Kidney epithelial cell (primary cell): Measurements from ENCODE around the gene SAMSN1. TPM values are rescaled to one million over a fixed set of nuclear protein-coding genes. Genes with fewer than 3 reads are reported as not detected.

Source experiments
- DNase-seq: peaks from one replicate; pipeline ENCODE4 v3.0.0-alpha.2; 2010; ENCODE audit warnings: low read depth
- H3K27me3 ChIP-seq: 2 replicates; pipeline ENCODE4 v1.6.0; 2011; ENCODE audit warnings: low read length; ENCODE audit not compliant: control insufficient read depth, insufficient read depth
- H3K36me3 ChIP-seq: 2 replicates; pipeline ENCODE4 v1.5.1; 2011; ENCODE audit warnings: low read length; ENCODE audit not compliant: control insufficient read depth, insufficient read depth
- H3K4me3 ChIP-seq: 2 replicates; pipeline ENCODE4 v1.5.1; 2011; ENCODE audit warnings: low read depth, mild to moderate bottlenecking, control low read depth, low read length
- total RNA-seq: library from RNA; depleted of rRNA; stranded (reverse); fragments of >200 nt; gene quantifications from 2 replicates; pipeline ENCODE4 v1.2.3, GENCODE V29; 2015
- TF ChIP-seq, protein P1 (sequence below): IDR thresholded peaks from 2 replicates; pipeline ENCODE4 v1.5.1; 2011; ENCODE audit warnings: mild to moderate bottlenecking, moderate library complexity, low read length, control low read depth, inconsistent platforms; ENCODE audit not compliant: insufficient read depth, poor library complexity, severe bottlenecking

The SAMSN1 gene
- total RNA-seq, 1 donor from 2014 or later: 0.04 TPM

DNA sequence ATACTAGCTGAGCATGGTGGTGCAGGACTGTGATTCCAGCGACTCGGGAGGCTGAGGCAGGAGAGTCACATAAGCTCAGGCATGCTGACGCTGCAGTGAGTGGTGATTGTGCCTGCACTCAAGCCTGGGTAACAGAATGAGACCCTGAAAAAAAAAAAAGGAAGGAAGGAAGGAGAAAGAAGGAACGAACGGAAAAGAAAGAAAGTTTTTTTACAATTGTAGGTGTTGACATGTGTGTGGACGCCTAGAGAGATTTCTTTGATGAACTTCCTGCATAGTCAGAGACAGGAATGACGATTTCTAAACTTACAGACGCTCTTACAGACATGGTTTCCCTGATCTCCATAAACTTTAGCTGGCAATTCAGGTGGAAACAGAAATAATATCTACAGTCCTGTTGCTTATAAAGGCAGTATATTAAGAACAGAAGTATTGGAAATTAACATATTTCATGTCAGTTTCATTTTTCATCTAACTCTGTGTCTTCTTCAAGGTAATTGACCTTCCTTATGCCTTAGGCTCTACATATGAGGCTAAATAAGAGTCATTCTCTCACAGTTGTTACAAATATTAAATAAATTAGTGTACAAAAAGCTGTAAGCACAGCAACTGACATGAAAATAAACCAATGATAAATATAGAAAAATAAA, 4.1 kb downstream of the SAMSN1 start:
- TF ChIP-seq, protein P1, sequence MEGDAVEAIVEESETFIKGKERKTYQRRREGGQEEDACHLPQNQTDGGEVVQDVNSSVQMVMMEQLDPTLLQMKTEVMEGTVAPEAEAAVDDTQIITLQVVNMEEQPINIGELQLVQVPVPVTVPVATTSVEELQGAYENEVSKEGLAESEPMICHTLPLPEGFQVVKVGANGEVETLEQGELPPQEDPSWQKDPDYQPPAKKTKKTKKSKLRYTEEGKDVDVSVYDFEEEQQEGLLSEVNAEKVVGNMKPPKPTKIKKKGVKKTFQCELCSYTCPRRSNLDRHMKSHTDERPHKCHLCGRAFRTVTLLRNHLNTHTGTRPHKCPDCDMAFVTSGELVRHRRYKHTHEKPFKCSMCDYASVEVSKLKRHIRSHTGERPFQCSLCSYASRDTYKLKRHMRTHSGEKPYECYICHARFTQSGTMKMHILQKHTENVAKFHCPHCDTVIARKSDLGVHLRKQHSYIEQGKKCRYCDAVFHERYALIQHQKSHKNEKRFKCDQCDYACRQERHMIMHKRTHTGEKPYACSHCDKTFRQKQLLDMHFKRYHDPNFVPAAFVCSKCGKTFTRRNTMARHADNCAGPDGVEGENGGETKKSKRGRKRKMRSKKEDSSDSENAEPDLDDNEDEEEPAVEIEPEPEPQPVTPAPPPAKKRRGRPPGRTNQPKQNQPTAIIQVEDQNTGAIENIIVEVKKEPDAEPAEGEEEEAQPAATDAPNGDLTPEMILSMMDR: no peak
- no peaks in the 10 kb centered on the region for H3K27me3 ChIP-seq
- no peak for DNase-seq
- no peaks in the 10 kb centered on the region for H3K36me3 ChIP-seq
- H3K4me3 ChIP-seq: no peak overlapping the region

DNA sequence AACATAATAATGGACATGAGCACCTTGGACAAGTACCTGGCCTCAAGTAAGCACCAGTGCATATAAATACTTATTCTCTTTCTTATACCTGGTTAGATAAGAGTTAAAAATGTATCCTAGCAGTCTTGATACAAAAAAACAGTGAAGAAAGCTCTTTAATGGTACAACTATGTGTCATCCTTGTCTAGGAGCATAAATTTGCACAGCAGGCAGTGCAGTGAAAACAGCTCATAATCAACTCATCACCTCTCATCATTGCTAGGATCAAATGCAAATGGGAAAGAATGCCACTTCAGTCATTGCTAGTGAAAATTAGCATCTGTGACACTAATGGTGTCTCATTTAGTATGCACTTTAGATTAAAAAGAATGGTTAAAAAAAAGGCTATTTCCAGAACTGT, 7.6 kb downstream of the SAMSN1 start:
- Histone ChIP-seq H3K27me3 (no peaks in the 10 kb centered on the region), H3K36me3 (no peaks in the 10 kb centered on the region), H3K4me3 (no peak overlapping the region)
- TF ChIP-seq, protein P1: no peak
- no peak for DNase-seq

DNA sequence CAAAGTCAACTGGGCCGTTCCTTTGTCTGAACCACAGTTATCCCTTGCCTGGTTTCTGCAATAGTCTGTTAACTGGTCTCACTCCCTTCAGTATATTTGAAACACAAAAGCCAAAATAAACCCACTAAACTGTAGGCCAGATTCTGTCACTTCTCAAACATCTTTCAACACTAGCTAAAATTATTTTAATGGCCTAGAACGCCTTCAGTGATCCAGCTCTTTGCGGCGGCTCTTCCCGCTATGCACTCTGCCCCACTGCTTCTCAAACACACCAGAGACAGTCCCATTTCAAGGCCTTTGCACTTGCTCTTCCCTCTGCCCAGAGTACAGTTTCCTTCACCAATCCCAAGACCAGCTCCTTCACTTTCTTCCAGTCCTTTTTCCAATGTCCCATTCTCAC, 9.2 kb downstream of the SAMSN1 start:
- TF ChIP-seq, protein P1: no peak
- no peak for DNase-seq

DNA sequence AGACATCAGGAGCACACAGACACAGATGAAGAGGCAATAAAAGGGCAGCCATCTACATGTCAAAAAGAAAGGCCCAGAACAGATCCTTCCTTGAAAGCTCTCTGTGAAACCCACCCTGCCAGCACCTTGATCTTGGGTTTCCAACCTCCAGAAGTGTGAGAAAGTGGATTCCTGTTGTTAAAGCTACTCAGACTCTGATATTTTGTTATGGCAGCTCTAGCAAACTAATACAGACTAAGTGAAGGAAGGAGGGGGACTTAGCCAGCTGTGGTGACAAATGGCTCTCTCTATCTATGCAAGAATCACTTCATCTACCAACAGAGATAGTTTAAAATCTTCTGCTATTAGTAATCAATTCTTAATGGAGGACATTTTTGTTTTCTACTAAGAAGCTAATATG, 10.4 kb downstream of the SAMSN1 start:
- TF ChIP-seq, protein P1: no peak
- Histone ChIP-seq H3K4me3 (no peak overlapping the region), H3K36me3 (no peaks in the 10 kb centered on the region), H3K27me3 (no peaks in the 10 kb centered on the region)
- DNase-seq: no peak

More for the DNA sequence above, 9.2 kb downstream of the SAMSN1 start:
- H3K27me3 ChIP-seq: no peaks in the 10 kb centered on the region
- H3K36me3 ChIP-seq: no peaks in the 10 kb centered on the region
- no peak overlapping the region for H3K4me3 ChIP-seq

DNA sequence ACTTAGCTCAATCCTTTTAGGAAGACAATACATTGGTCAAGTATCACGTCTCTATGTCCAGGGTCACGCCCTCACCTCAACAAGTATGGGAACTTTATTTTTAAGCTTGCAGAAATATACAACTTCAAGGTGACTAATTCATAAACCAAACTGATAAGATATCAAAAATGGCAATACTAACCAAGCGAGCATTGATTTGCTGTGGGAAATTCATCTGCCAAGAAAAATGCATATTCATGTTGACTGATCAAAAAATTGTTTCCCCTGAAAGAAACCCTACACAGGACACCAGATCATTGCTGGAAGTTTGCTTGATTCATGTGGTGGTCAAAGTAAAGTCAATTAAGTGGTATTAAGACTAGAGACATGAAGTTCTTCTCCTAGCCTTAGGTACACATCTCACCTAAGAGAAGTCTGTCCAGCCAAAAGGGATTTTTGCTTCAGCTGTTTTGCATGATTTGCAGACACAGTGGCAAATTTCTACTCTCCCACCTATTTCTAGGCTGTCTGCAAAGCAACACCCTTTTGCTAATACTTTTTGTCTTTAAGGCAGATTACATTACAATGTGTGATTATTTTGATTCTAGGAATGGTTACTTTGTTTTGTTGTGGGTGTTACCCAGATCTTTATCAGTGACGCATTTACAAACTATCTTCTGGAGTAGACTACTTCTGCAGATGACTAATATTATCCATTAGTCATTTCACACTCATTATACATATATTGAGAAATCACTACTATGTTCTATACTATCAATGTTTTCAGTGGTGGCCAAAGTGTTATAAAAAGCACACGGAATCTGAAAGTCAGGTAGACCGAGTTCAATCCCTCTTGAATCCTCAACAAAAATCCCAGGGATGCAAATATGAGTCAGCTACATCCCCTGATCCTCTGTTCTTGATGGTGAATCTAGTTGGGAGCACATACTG, 12.4 kb downstream of the SAMSN1 start:
- TF ChIP-seq, protein P1: no peak
- Histone ChIP-seq H3K36me3 (no peaks in the 10 kb centered on the region), H3K27me3 (no peaks in the 10 kb centered on the region), H3K4me3 (no peak overlapping the region)
- DNase-seq: peak; percentile 38
